BLaER1 treated with 17β-estradiol and CSF1 and Interleukin-3, amounts not matched to agents 10 nM and 100 nM (cell line): ENCODE measurements around the gene COL4A1.

Source experiments
- H3K27ac ChIP-seq, 11 experiments: shearing (Covaris generic); formaldehyde crosslinking; 2 replicates each; pipeline ENCODE4 v1.8.1; 2022
- H3K27me3 ChIP-seq, 11 experiments: shearing (Covaris generic); formaldehyde crosslinking; 2 replicates each; pipeline ENCODE4 v1.8.1; 2022
- H3K36me3 ChIP-seq, 11 experiments: shearing (Covaris generic); formaldehyde crosslinking; 2 replicates each; pipeline ENCODE4 v1.8.1; 2022
- H3K4me1 ChIP-seq, 10 experiments: shearing (Covaris generic); formaldehyde crosslinking; 2 replicates each; pipeline ENCODE4 v1.8.1; 2022
- H3K4me2 ChIP-seq, 11 experiments: shearing (Covaris generic); formaldehyde crosslinking; 2 replicates each; pipeline ENCODE4 v1.8.1; 2022
- H3K4me3 ChIP-seq, 10 experiments: shearing (Covaris generic); formaldehyde crosslinking; 2 replicates each; pipeline ENCODE4 v1.8.1; 2022
- H3K9ac ChIP-seq, 11 experiments: shearing (Covaris generic); formaldehyde crosslinking; 2 replicates each; pipeline ENCODE4 v1.8.1; 2022
- H3K9me3 ChIP-seq, 11 experiments: shearing (Covaris generic); formaldehyde crosslinking; replicated peaks in 1 of 11; 2 replicates each; pipeline ENCODE4 v1.8.1; 2022
- H4K20me1 ChIP-seq, 11 experiments: shearing (Covaris generic); formaldehyde crosslinking; 2 replicates each; pipeline ENCODE4 v1.8.1; 2022
- Cebpa-rat ChIP-seq, 11 experiments: shearing (Covaris generic); IDR thresholded peaks; 2 replicates each; pipeline ENCODE4 v1.8.1; 2022

The COL4A1 gene

GRCh38 chr13:110263888-110264287, 43.1 kb downstream of the COL4A1 start:
- H4K20me1 ChIP-seq: no peaks in the 10 kb centered on the region
- no peaks in the 10 kb centered on the region for H3K27me3 ChIP-seq
- H3K36me3 ChIP-seq: no peaks in the 10 kb centered on the region
- H3K9me3 ChIP-seq: peaks cover 0 to 11% (median 5%) of the 10 kb centered on the region in 11 experiments; a peak in 9 of 22 replicates
- no peak overlapping the region for H3K4me3 ChIP-seq
- no peak overlapping the region for H3K4me2 ChIP-seq
- peaks cover 24 to 47% (median 37%) of the 10 kb centered on the region in 10 experiments for H3K4me1 ChIP-seq
- no peak overlapping the region for H3K27ac ChIP-seq
- TF ChIP-seq Cebpa-rat (IDR thresholded peaks at IDR 0.05): no peak
- H3K9ac ChIP-seq: no peak overlapping the region

- Histone ChIP-seq H3K27me3 (no peaks in the 10 kb centered on the region), H3K36me3 (no peaks in the 10 kb centered on the region), H3K27ac (no peak overlapping the region), H4K20me1 (no peaks in the 10 kb centered on the region), H3K4me3 (no peak overlapping the region), H3K4me2 (no peak overlapping the region), H3K9ac (no peak overlapping the region), H3K9me3 (peaks cover 0 to 11% (median 6%) of the 10 kb centered on the region in 11 experiments; a peak in 9 of 22 replicates), H3K4me1 (peaks cover 28 to 50% (median 39%) of the 10 kb centered on the region in 10 experiments)
- no peak for TF ChIP-seq Cebpa-rat (IDR thresholded peaks at IDR 0.05)
These were observed 43.6 kb downstream of the COL4A1 start for GRCh38 chr13:110263404-110263803.

- H3K9me3 ChIP-seq: peaks cover 0 to 18% (median 11%) of the 10 kb centered on the region in 11 experiments; a peak in 10 of 22 replicates
- H3K9ac ChIP-seq: no peak overlapping the region
- peak overlapping the region in 7 of 11 experiments; percentile 13 to 75 (median 60); a peak in 6 of 22 replicates for H3K4me2 ChIP-seq
- no peak overlapping the region for H3K4me3 ChIP-seq
- peaks cover 28 to 50% (median 39%) of the 10 kb centered on the region in 10 experiments for H3K4me1 ChIP-seq
- no peaks in the 10 kb centered on the region for H3K36me3 ChIP-seq
- H4K20me1 ChIP-seq: no peaks in the 10 kb centered on the region
- H3K27me3 ChIP-seq: no peaks in the 10 kb centered on the region
- no peak for TF ChIP-seq Cebpa-rat (IDR thresholded peaks at IDR 0.05)
- H3K27ac ChIP-seq: no peak overlapping the region
These were observed 44.3 kb downstream of the COL4A1 start for GRCh38 chr13:110262508-110263291.

GRCh38 chr13:110262082-110262436, 44.9 kb downstream of the COL4A1 start:
- TF ChIP-seq Cebpa-rat (IDR thresholded peaks at IDR 0.05): no peak
- H3K4me2 ChIP-seq: peak overlapping the region in 10 of 11 experiments; percentile 13 to 75 (median 60); a peak in 16 of 22 replicates

GRCh38 chr13:110261166-110262081, 45.5 kb downstream of the COL4A1 start:
- H3K9ac ChIP-seq: no peak overlapping the region

More at GRCh38 chr13:110262082-110262436, 44.9 kb downstream of the COL4A1 start:
- H3K4me1 ChIP-seq: peaks cover 28 to 50% (median 39%) of the 10 kb centered on the region in 10 experiments
- no peaks in the 10 kb centered on the region for H3K36me3 ChIP-seq
- no peaks in the 10 kb centered on the region for H4K20me1 ChIP-seq
- no peak overlapping the region for H3K4me3 ChIP-seq
- no peak overlapping the region for H3K9ac ChIP-seq
- H3K27ac ChIP-seq: no peak overlapping the region
- H3K27me3 ChIP-seq: no peaks in the 10 kb centered on the region
- peaks cover 0 to 24% (median 18%) of the 10 kb centered on the region in 11 experiments; a peak in 13 of 22 replicates for H3K9me3 ChIP-seq

GRCh38 chr13:110259651-110260050, 47.3 kb downstream of the COL4A1 start:
- H3K27me3 ChIP-seq: no peaks in the 10 kb centered on the region
- H3K4me2 ChIP-seq: peak overlapping the region; percentile 33 to 75 (median 57)
- H3K9me3 ChIP-seq: peaks cover 0 to 36% (median 29%) of the 10 kb centered on the region in 11 experiments; a peak in 19 of 22 replicates
- no peak overlapping the region for H3K27ac ChIP-seq
- no peak overlapping the region for H3K9ac ChIP-seq
- H3K4me3 ChIP-seq: no peak overlapping the region
- no peaks in the 10 kb centered on the region for H3K36me3 ChIP-seq
- no peaks in the 10 kb centered on the region for H4K20me1 ChIP-seq
- peak in 2 of 11 experiments; percentile 26 to 38; a peak in 1 of 22 replicates for TF ChIP-seq Cebpa-rat (IDR thresholded peaks at IDR 0.05)
- peaks cover 28 to 47% (median 41%) of the 10 kb centered on the region in 10 experiments for H3K4me1 ChIP-seq

More at GRCh38 chr13:110261166-110262081, 45.5 kb downstream of the COL4A1 start:
- H3K36me3 ChIP-seq: no peaks in the 10 kb centered on the region
- H3K4me2 ChIP-seq: peak overlapping the region; percentile 6 to 75 (median 60); a peak in 21 of 22 replicates
- no peaks in the 10 kb centered on the region for H3K27me3 ChIP-seq
- no peak overlapping the region for H3K4me3 ChIP-seq
- TF ChIP-seq Cebpa-rat (IDR thresholded peaks at IDR 0.05): no peak
- H3K9me3 ChIP-seq: peaks cover 0 to 30% (median 23%) of the 10 kb centered on the region in 11 experiments; a peak in 19 of 22 replicates
- H4K20me1 ChIP-seq: no peaks in the 10 kb centered on the region
- H3K4me1 ChIP-seq: peaks cover 28 to 50% (median 39%) of the 10 kb centered on the region in 10 experiments
- no peak overlapping the region for H3K27ac ChIP-seq

- Histone ChIP-seq H3K36me3 (no peaks in the 10 kb centered on the region), H3K4me2 (peak overlapping the region; percentile 33 to 75 (median 57)), H3K9me3 (peaks cover 0 to 36% (median 29%) of the 10 kb centered on the region in 11 experiments; a peak in 19 of 22 replicates), H4K20me1 (no peaks in the 10 kb centered on the region), H3K4me3 (no peak overlapping the region), H3K4me1 (peaks cover 29 to 52% (median 47%) of the 10 kb centered on the region in 10 experiments), H3K27ac (no peak overlapping the region), H3K27me3 (no peaks in the 10 kb centered on the region), H3K9ac (no peak overlapping the region)
- no peak for TF ChIP-seq Cebpa-rat (IDR thresholded peaks at IDR 0.05)
These were observed 47.9 kb downstream of the COL4A1 start for GRCh38 chr13:110258876-110259631.

- peaks cover 0 to 36% (median 29%) of the 10 kb centered on the region in 11 experiments; a peak in 19 of 22 replicates for H3K9me3 ChIP-seq
- H3K9ac ChIP-seq: no peak overlapping the region
- no peaks in the 10 kb centered on the region for H3K27me3 ChIP-seq
- no peak overlapping the region for H3K4me3 ChIP-seq
- no peak for TF ChIP-seq Cebpa-rat (IDR thresholded peaks at IDR 0.05)
- peaks cover 32 to 55% (median 50%) of the 10 kb centered on the region in 10 experiments for H3K4me1 ChIP-seq
- no peak overlapping the region for H3K4me2 ChIP-seq
- H3K36me3 ChIP-seq: no peaks in the 10 kb centered on the region
- no peak overlapping the region for H3K27ac ChIP-seq
- H4K20me1 ChIP-seq: no peaks in the 10 kb centered on the region
These were observed 49.5 kb downstream of the COL4A1 start for GRCh38 chr13:110257408-110257807.
